H1 (cell line): ENCODE data around the gene C5. TPM values are rescaled to one million over a fixed set of nuclear protein-coding genes. Genes with fewer than 3 reads are reported as not detected.

Experiments used
- ASH2L ChIP-seq: fragments of 200-600, 300-600 bp; sonication (generic); IDR thresholded peaks from one replicate; pipeline ENCODE4 v1.7.1; 2017; ENCODE audit warnings: low read length
- TBP ChIP-seq: IDR thresholded peaks from 2 replicates; pipeline ENCODE4 v1.6.1; 2011; ENCODE audit warnings: low read depth, low read length, improper control_type of control experiment
- polyA plus RNA-seq, 7 experiments: library from polyadenylated mRNA; depleted of rRNA in 3 of 7; stranded (reverse) in 5 of 7; unstranded in 2 of 7; fragments of >200 nt in 5 of 7; fragments of 200-250 nt in 2 of 7; gene quantifications; 1 replicate in 5 of 7; 2 replicates in 1 of 7; 4 replicates in 1 of 7; pipeline versions ENCODE4 v1.2.1 to v1.2.3, GENCODE V29; 2011 to 2013; ENCODE audit warnings: missing spikeins in 2 of 7, mixed read lengths in 2 of 7
- total RNA-seq: library from RNA; stranded (reverse); fragmentation: NEBNext Ultra II Directional; extraction: Animal tissue kit (Norgen Biotek cat#: 25700); gene quantifications from 2 replicates; pipeline ENCODE4 v1.2.1, GENCODE V29; 2021

The C5 gene
- total and polyA plus RNA-seq, 2 of the 8 experiments (the other 6 are each of a cell fraction or from before 2014, with no cell fraction given) = 0.24 to 0.35 TPM

DNA sequence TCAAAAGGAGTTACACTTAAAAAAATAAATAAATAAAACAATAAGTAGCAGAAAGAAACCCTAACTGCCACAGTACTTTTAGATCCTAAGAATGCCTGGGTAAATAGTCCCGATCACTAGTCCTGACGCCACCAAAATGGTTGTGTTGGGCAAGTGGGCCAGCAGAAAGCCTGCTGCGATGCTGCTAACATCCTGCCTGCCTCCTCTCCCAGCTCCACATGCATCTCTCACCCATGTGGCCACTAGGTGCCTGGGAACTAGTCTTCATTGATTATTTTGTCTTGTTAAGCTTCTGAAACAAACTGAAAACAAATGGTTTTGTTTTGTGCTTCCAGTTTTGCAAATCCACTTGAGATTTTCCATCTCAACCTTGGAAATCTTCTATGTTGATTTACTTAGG lies 69.1 kb downstream of the C5 start (continued):
- TF ChIP-seq TBP (no peak), ASH2L (no peak)
